H9 (cell line): ENCODE data around the gene ADGRE1. TPM values are rescaled to one million over a fixed set of nuclear protein-coding genes. Genes with fewer than 3 reads are reported as not detected.

ENCODE experiments used
- DNase-seq: peaks from one replicate; pipeline ENCODE4 v3.0.0-alpha.2; 2017
- H2AFZ ChIP-seq: one replicate; pipeline ENCODE4 v1.6.1; 2013; ENCODE audit warnings: mild to moderate bottlenecking, low read length, control low read depth, moderate library complexity
- H2AK5ac ChIP-seq: 2 replicates; pipeline ENCODE4 v1.6.1; 2013; ENCODE audit warnings: low read length, control low read depth, mixed read lengths; ENCODE audit not compliant: insufficient read length
- H2BK120ac ChIP-seq: one replicate; pipeline ENCODE4 v1.6.1; 2013; ENCODE audit warnings: low read depth, mild to moderate bottlenecking, low read length, control low read depth, inconsistent platforms; ENCODE audit not compliant: poor library complexity, severe bottlenecking
- H2BK12ac ChIP-seq: 2 replicates; pipeline ENCODE4 v1.6.1; 2013; ENCODE audit warnings: low read length, control low read depth, mixed read lengths, low read depth; ENCODE audit not compliant: insufficient read length
- H2BK15ac ChIP-seq: 2 replicates; pipeline ENCODE4 v1.6.1; 2013; ENCODE audit warnings: low read depth, low read length, control low read depth
- H2BK20ac ChIP-seq: one replicate; pipeline ENCODE4 v1.6.1; 2013; ENCODE audit warnings: low read depth, mild to moderate bottlenecking, low read length, control low read depth, inconsistent platforms; ENCODE audit not compliant: poor library complexity, severe bottlenecking
- H2BK5ac ChIP-seq: 2 replicates; pipeline ENCODE4 v1.6.1; 2013; ENCODE audit warnings: low read length, control low read depth, mixed read lengths; ENCODE audit not compliant: insufficient read length
- H3K14ac ChIP-seq: 2 replicates; pipeline ENCODE4 v1.6.1; 2013; ENCODE audit warnings: low read length, control low read depth; ENCODE audit not compliant: insufficient read depth
- H3K18ac ChIP-seq: 2 replicates; pipeline ENCODE4 v1.6.1; 2013; ENCODE audit warnings: low read depth, mild to moderate bottlenecking, mixed read lengths, low read length, control low read depth; ENCODE audit not compliant: insufficient read length
- H3K23ac ChIP-seq: 2 replicates; pipeline ENCODE4 v1.6.1; 2013; ENCODE audit warnings: low read length, control low read depth, mixed read lengths, low read depth; ENCODE audit not compliant: insufficient read length
- H3K23me2 ChIP-seq: 2 replicates; pipeline ENCODE4 v1.6.1; 2013; ENCODE audit warnings: low read depth, mild to moderate bottlenecking, mixed read lengths, low read length, control low read depth; ENCODE audit not compliant: insufficient read length, poor library complexity, severe bottlenecking
- H3K27ac ChIP-seq: 2 replicates; pipeline ENCODE4 v1.5.1; 2013; ENCODE audit warnings: low read length, control low read depth, mixed read lengths, low read depth; ENCODE audit not compliant: insufficient read length
- H3K27me3 ChIP-seq: 2 replicates; pipeline ENCODE4 v1.6.1; 2013; ENCODE audit warnings: low read length, control low read depth, inconsistent platforms; ENCODE audit not compliant: insufficient read depth
- H3K4ac ChIP-seq: 2 replicates; pipeline ENCODE4 v1.6.1; 2013; ENCODE audit warnings: low read depth, mild to moderate bottlenecking, control low read depth, inconsistent platforms, low read length, moderate library complexity
- H3K4me1 ChIP-seq: 2 replicates; pipeline ENCODE4 v1.6.1; 2013; ENCODE audit warnings: low read length, control low read depth, inconsistent platforms; ENCODE audit not compliant: insufficient read depth
- H3K4me2 ChIP-seq: 2 replicates; pipeline ENCODE4 v1.6.1; 2013; ENCODE audit warnings: low read length, control low read depth, mixed read lengths; ENCODE audit not compliant: insufficient read length, insufficient read depth
- H3K56ac ChIP-seq: 2 replicates; pipeline ENCODE4 v1.6.1; 2013; ENCODE audit warnings: low read depth, mild to moderate bottlenecking, mixed read lengths, low read length, control low read depth; ENCODE audit not compliant: insufficient read length
- H3K79me1 ChIP-seq: 2 replicates; pipeline ENCODE4 v1.6.1; 2013; ENCODE audit warnings: low read depth, mild to moderate bottlenecking, moderate library complexity, low read length, control low read depth, inconsistent platforms; ENCODE audit not compliant: insufficient read depth, poor library complexity, severe bottlenecking
- H3K79me2 ChIP-seq: 2 replicates; pipeline ENCODE4 v1.6.1; 2013; ENCODE audit warnings: low read length, control low read depth, inconsistent platforms; ENCODE audit not compliant: insufficient read depth
- H3K9ac ChIP-seq: 2 replicates; pipeline ENCODE4 v1.6.1; 2013; ENCODE audit warnings: low read length, control low read depth, mixed read lengths; ENCODE audit not compliant: insufficient read length; ENCODE audit errors: extremely low read depth
- H3K9me3 ChIP-seq: one replicate; pipeline ENCODE4 v1.6.1; 2013; ENCODE audit warnings: low read depth, low read length, inconsistent platforms; ENCODE audit not compliant: control insufficient read depth
- H3T11ph ChIP-seq: one replicate; pipeline ENCODE4 v1.6.1; 2013; ENCODE audit warnings: mild to moderate bottlenecking, low read length, control low read depth, inconsistent platforms
- H4K20me1 ChIP-seq: one replicate; pipeline ENCODE4 v1.6.1; 2013; ENCODE audit not compliant: control insufficient read depth, insufficient read length, insufficient read depth
- H4K5ac ChIP-seq: 2 replicates; pipeline ENCODE4 v1.6.1; 2013; ENCODE audit warnings: low read depth, mild to moderate bottlenecking, mixed read lengths, low read length, control low read depth; ENCODE audit not compliant: insufficient read length
- H4K8ac ChIP-seq: replicated peaks from 2 replicates; pipeline ENCODE4 v1.6.1; 2013; ENCODE audit warnings: low read length, control low read depth, mixed read lengths, low read depth; ENCODE audit not compliant: insufficient read length
- H4K91ac ChIP-seq: 2 replicates; pipeline ENCODE4 v1.6.1; 2013; ENCODE audit warnings: low read depth, mild to moderate bottlenecking, moderate library complexity, mixed read lengths, low read length, control low read depth; ENCODE audit not compliant: insufficient read length
- H3K27ac Mint-ChIP-seq, 3 experiments: 2 replicates in 2 of 3; 3 replicates in 1 of 3; pipeline ENCODE4 v1.8.0; 2020 to 2021; ENCODE audit warnings: mixed read lengths in 3 of 3, mild to moderate bottlenecking in 1 of 3, moderate library complexity in 1 of 3
- H3K27me3 Mint-ChIP-seq: 2 replicates; pipeline ENCODE4 v1.8.0; 2021; ENCODE audit warnings: low read depth, mild to moderate bottlenecking, moderate library complexity, mixed read lengths
- H3K36me3 Mint-ChIP-seq, 3 experiments: 2 replicates in 2 of 3; 3 replicates in 1 of 3; pipeline ENCODE4 v1.8.0; 2020 to 2021; ENCODE audit warnings: low read depth in 3 of 3, mixed read lengths in 3 of 3; ENCODE audit not compliant: insufficient read depth in 1 of 3
- H3K4me1 Mint-ChIP-seq, 2 experiments: 2 replicates each; pipeline ENCODE4 v1.8.0; 2020; ENCODE audit warnings: mixed read lengths in 2 of 2
- H3K4me3 Mint-ChIP-seq, 2 experiments: 2 replicates in 1 of 2; 3 replicates in 1 of 2; pipeline ENCODE4 v1.8.0; 2020 to 2021; ENCODE audit warnings: mild to moderate bottlenecking in 2 of 2, mixed read lengths in 2 of 2, moderate library complexity in 1 of 2
- H3K9me3 Mint-ChIP-seq, 2 experiments: 2 replicates in 1 of 2; 3 replicates in 1 of 2; pipeline ENCODE4 v1.8.0; 2020; ENCODE audit warnings: mild to moderate bottlenecking in 2 of 2, mixed read lengths in 2 of 2, moderate library complexity in 1 of 2
- CTCF ChIP-seq: fragments of 200-600 bp; sonication (generic); conservative IDR thresholded peaks from 3 replicates; pipeline ENCODE4 v1.8.0; 2021; ENCODE audit warnings: antibody characterized with exemption, mild to moderate bottlenecking
- WGBS: extraction: QIAGEN DNeasy Blood & Tissue Kit; methylation state at CpG from one replicate; pipeline ENCODE4 v1.1.7; 2013; ENCODE audit warnings: missing lambda C conversion rate, low lambda C conversion rate, mixed read lengths; ENCODE audit not compliant: insufficient read length; ENCODE audit errors: extremely low coverage; 5-methylcytosine and 5-hydroxymethylcytosine counted together
- total RNA-seq: library from RNA; stranded (reverse); gene quantifications from 2 replicates; pipeline ENCODE4 v1.2.1, GENCODE V29; 2021

Gene ADGRE1
- total RNA-seq, 1 experiment from 2014 or later: not detected

GRCh38 chr19:6847828-6848200 lies 39.6 kb upstream of the ADGRE1 start:
- Histone ChIP-seq H3K27me3 (no peaks in the 10 kb centered on the region), H4K91ac (no peak overlapping the region), H2BK20ac (no peak overlapping the region), H3K79me2 (no peaks in the 10 kb centered on the region), H4K20me1 (no peaks in the 10 kb centered on the region), H3K23me2 (no peaks in the 10 kb centered on the region), H2BK12ac (no peak overlapping the region), H4K8ac (no peak overlapping the region), H3T11ph (no peak overlapping the region), H3K27ac (no peak overlapping the region), H3K9me3 (no peaks in the 10 kb centered on the region), H3K4ac (no peak overlapping the region), H3K18ac (no peak overlapping the region), H2BK15ac (no peak overlapping the region), H3K9ac (no peak overlapping the region), H4K5ac (no peak overlapping the region), H3K4me1 (no peaks in the 10 kb centered on the region), H2BK5ac (no peak overlapping the region), H3K56ac (no peak overlapping the region), H3K4me2 (no peak overlapping the region), H3K79me1 (no peaks in the 10 kb centered on the region), H2BK120ac (no peak overlapping the region), H2AK5ac (no peak overlapping the region), H3K14ac (no peak overlapping the region), H3K23ac (no peak overlapping the region), H2AFZ (no peak overlapping the region)
- H3K4me1 Mint-ChIP-seq: no peaks in the 10 kb centered on the region
- no peaks in the 10 kb centered on the region for H3K36me3 Mint-ChIP-seq
- no peak for DNase-seq
- WGBS: no CpG with 5 or more reads among the region's 11 CpGs
- H3K27ac Mint-ChIP-seq: no peak overlapping the region
- no peak overlapping the region for H3K4me3 Mint-ChIP-seq
- peaks cover 0 to 58% of the 10 kb centered on the region in 2 experiments; a peak in 2 of 5 replicates for H3K9me3 Mint-ChIP-seq
- TF ChIP-seq CTCF: no peak
- H3K27me3 Mint-ChIP-seq: no peaks in the 10 kb centered on the region
